Stimulated activated CD8-positive, alpha-beta memory T cell treated with anti-CD3 and anti-CD28 coated beads, Interleukin-7, amount 100 ng/mL, for 48 hours (primary cell): ENCODE results near the gene STRIP2.
"Not testable (repeated sequence)": the region's sequence is repeated elsewhere in the genome, so short reads cannot be mapped to it uniquely, and the experiment has no call there.

Source experiments
- DNase-seq, 2 donors: peaks; one replicate each; pipeline ENCODE4 v3.0.0-alpha.2; 2020; ENCODE audit warnings: low read depth in 1 of 2; ENCODE audit errors: extremely low read depth in 1 of 2

Gene STRIP2

GRCh38 chr7:129523924-129524323 is 89.7 kb downstream of the STRIP2 start:
- no peak for DNase-seq

DNA sequence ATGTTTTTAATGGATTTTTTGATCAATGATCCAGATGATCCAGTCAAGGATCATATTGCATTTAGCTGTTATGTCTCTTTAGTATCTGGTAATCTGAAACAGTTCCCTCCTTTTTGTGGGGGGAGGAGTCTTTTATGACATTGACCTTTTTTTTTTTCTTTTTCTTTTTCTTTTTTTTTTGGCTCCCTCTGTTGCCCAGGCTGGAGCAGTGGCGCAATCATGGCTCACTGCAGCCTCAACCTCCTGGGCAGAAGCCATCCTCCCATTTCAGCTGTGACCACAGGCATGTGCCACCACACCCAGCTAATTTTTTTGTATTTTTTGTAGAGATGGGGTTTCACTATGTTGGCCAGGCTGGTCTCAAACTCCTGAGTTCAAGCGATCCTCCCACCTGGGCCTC is 90.2 kb downstream of the STRIP2 start:
- not testable (repeated sequence) for DNase-seq

DNA sequence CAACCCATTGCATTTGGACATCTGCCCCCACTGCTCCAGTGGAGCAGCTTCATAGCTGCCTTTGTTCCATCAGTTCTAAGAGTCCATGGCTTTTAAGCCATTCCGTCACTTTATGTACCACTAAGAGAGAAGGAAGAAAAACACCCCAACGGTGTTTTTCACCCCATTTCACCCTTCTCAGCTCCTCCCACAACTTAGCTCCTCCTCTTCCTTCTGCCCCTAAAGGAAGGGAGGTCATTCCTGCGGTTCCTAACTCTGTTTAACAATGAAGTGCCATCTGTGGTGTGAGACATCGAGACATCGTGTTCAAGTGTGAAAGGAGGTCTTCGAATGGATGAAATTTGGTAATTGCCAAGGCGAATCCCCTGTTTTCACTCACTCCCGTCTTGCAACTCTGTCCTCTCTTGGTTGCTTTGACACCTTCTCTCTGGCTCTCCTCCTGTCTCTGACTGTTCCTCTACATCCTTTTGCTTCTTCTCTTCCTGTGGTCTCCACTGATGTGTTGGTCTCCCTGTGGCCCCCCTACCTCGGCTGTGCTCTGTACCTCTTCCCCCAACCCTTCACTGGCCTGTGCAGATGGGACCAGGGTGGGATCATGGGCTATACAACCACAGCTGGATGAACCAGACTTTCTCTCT is 91.1 kb downstream of the STRIP2 start:
- DNase-seq = no peak

DNA sequence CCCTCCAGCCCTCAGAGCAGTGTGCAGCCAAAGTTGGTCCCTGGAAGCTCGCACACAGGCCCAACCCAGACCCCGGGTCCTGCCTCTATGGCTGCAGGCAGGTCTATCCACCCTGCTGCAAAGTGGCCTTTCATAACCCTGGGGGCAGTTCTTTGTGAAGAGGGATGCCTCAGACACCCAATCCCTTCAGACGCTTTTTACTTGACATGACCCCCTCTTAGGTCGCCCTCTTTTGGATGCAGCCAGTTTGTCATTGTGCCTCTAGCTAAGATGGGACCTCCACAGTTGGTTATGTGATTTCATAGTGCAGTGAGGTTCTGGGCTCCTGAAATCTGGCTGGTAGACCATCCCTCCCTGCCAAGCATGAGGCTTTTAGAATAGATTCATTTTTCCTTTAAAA is 95.4 kb downstream of the STRIP2 start:
- no peak for DNase-seq

DNA sequence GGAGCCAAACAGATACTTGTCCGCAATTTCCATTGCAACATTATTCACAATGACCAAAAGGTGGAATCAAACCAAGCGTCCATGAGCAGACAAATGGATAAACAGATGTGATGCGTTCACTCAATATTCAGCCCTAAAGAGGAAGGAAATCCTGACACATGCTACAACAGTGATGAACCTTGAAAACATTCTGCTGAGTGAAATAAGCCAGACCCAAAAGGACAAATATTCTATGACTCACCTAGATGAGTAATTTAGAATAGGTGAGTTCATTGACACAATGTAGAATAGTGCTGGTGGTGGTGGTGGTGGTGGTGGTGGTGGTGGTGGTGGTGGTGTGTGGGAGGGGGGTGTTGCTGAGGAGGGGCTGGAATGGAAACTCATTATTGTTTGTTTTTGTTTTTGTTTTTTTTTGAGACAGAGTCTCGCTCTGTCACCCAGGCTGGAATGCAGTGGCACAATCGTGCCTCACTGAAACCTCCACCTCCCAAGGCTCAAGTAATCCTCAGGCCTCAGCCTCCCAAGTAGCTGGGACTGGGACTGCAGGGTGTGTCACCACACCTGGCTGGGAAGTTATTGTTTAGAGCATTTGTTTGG is 96.7 kb downstream of the STRIP2 start:
- DNase-seq = peak; percentile 22 to 44

DNA sequence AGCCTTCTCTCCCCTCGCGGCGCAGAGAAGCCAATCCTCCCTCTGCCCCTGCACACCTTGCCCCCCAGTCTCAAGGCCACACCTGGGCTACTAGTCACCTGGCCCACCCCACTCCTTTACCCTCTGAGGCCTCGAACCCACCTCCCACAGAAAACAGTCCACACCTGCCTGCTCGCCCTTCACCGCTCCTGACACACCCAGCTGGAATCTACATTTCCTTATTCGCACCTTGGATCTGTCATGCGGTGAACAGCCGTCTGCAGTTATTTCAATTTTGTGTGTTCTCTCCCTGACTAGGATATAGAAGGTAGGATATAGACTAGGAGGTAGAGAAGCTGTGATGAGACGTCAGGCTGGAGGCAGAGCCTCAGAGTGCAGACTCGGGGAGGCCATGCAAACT is 97.5 kb downstream of the STRIP2 start:
- DNase-seq = no peak

GRCh38 chr7:129532375-129532774 is 98.1 kb downstream of the STRIP2 start:
- DNase-seq = no peak

DNA sequence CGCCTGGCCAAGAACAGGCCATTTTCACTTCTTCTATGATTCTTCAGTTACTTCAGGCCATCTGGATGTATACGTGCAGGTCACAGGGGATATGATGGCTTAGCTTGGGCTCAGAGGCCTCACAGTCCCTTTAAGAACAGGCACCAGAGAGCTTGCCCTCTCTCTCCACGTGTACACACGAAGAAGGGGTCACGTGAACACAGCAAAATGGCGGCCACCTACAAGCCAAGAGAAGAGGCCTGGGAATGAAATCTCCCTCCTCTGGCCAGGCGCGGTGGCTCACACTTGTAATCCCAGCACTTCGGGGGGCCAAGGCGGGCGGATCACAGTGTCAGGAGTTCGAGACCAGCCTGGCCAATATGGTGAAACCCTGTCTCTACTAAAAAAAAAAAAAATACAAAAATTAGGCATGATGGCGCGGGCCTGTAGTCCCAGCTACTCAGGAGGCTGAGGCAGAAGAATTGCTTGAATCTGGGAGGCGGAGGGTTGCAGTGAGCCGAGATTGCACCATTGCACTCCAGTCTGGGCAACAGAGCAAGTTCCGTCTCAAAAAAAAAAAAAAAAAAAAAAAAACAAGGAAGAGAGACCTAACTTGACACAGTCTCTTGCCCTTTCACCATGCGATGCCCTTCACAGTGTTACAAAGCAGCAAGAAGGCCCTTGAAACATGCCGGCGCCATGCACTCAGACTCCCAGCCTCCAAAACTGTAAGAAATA is 100.5 kb downstream of the STRIP2 start:
- DNase-seq = not testable (repeated sequence)

DNA sequence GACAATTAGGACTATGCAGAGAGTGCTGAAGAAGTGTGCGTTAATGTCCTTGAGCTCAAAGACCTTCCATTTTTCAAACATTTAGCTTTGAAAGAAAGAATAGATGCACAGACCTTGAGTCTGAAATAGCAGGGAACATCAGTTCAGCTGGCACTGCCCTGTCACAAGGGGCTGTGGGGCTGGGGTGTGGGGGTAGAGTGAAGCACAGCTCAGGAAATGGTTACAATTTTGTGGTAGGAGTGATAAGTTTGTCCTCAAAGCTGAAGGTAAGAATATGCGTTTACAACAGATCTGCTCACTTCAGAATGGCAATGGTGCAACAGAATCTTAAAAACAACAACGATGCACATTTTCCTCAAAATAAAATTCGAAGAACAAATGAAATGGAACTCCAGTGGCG is 101.7 kb downstream of the STRIP2 start:
- no peak for DNase-seq

GRCh38 chr7:129536323-129536722 is 102.1 kb downstream of the STRIP2 start:
- no peak for DNase-seq
